ENCODE measurements around the gene DHRS4L2. TPM values are rescaled to one million over a fixed set of nuclear protein-coding genes. Genes with fewer than 3 reads are reported as not detected.
"Not testable (repeated sequence)": the region's sequence is repeated elsewhere in the genome, so short reads cannot be mapped to it uniquely, and the experiment has no call there.

The DHRS4L2 gene
- 11.7 and 13.2 TPM in 2 replicates for total RNA-seq

- peak; percentile 64 for DNase-seq (ENCODE audit: low read depth)
- H3K4me3 ChIP-seq (ENCODE audit: low read depth, low read length) = peak within 1 kb of the TSS; percentile 40
These were observed at the start of gene DHRS4L2 for GRCh38 chr14:23988607-23989363. Gene DHRS4L2 (plus strand): TSS chr14:23988929. CDS start chr14:23988948, 19 bp downstream.

GRCh38 chr14:23939607-23940326, 49.0 kb upstream of the DHRS4L2 start:
- DNase-seq (ENCODE audit: low read depth) = no peak
- no peak for TF ChIP-seq CTCF (IDR thresholded peaks at IDR 0.05; ENCODE audit: insufficient read depth, low read depth, low read length)
- no peak overlapping the region for H3K4me3 ChIP-seq (ENCODE audit: low read depth, low read length)

GRCh38 chr14:23941230-23941629, 47.5 kb upstream of the DHRS4L2 start:
- no peak for TF ChIP-seq CTCF (IDR thresholded peaks at IDR 0.05; ENCODE audit: insufficient read depth, low read depth, low read length)
- no peak overlapping the region for H3K4me3 ChIP-seq (ENCODE audit: low read depth, low read length)
- DNase-seq (ENCODE audit: low read depth) = no peak

GRCh38 chr14:23941669-23942068, 47.1 kb upstream of the DHRS4L2 start:
- no peak overlapping the region for H3K4me3 ChIP-seq (ENCODE audit: low read depth, low read length)
- DNase-seq (ENCODE audit: low read depth) = no peak
- no peak for TF ChIP-seq CTCF (IDR thresholded peaks at IDR 0.05; ENCODE audit: insufficient read depth, low read depth, low read length)

GRCh38 chr14:23942587-23942986, 46.1 kb upstream of the DHRS4L2 start:
- no peak for DNase-seq (ENCODE audit: low read depth)
- TF ChIP-seq CTCF (IDR thresholded peaks at IDR 0.05; ENCODE audit: insufficient read depth, low read depth, low read length) = no peak
- no peak overlapping the region for H3K4me3 ChIP-seq (ENCODE audit: low read depth, low read length)

- H3K4me3 ChIP-seq (ENCODE audit: low read depth, low read length); DNase-seq (ENCODE audit: low read depth): not testable (repeated sequence)
These were observed 39.7 kb upstream of the DHRS4L2 start for GRCh38 chr14:23949069-23949468.

- no peak for TF ChIP-seq CTCF (IDR thresholded peaks at IDR 0.05; ENCODE audit: insufficient read depth, low read depth, low read length)
- no peak overlapping the region for H3K4me3 ChIP-seq (ENCODE audit: low read depth, low read length)
- DNase-seq (ENCODE audit: low read depth) = no peak
These were observed 38.2 kb upstream of the DHRS4L2 start for GRCh38 chr14:23950411-23951135.

GRCh38 chr14:23951136-23951466, 37.6 kb upstream of the DHRS4L2 start:
- H3K4me3 ChIP-seq (ENCODE audit: low read depth, low read length); DNase-seq (ENCODE audit: low read depth): not testable (repeated sequence)
